Activated T-cell treated with anti-CD3 and anti-CD28 coated beads for 4 hours (primary cell): ENCODE data around the gene B4GALNT3.
"Not testable (repeated sequence)": the region's sequence is repeated elsewhere in the genome, so short reads cannot be mapped to it uniquely, and the experiment has no call there.

Experiments
- DNase-seq: peaks from one replicate; pipeline ENCODE4 v3.0.0-alpha.2; 2020

Gene B4GALNT3

DNA sequence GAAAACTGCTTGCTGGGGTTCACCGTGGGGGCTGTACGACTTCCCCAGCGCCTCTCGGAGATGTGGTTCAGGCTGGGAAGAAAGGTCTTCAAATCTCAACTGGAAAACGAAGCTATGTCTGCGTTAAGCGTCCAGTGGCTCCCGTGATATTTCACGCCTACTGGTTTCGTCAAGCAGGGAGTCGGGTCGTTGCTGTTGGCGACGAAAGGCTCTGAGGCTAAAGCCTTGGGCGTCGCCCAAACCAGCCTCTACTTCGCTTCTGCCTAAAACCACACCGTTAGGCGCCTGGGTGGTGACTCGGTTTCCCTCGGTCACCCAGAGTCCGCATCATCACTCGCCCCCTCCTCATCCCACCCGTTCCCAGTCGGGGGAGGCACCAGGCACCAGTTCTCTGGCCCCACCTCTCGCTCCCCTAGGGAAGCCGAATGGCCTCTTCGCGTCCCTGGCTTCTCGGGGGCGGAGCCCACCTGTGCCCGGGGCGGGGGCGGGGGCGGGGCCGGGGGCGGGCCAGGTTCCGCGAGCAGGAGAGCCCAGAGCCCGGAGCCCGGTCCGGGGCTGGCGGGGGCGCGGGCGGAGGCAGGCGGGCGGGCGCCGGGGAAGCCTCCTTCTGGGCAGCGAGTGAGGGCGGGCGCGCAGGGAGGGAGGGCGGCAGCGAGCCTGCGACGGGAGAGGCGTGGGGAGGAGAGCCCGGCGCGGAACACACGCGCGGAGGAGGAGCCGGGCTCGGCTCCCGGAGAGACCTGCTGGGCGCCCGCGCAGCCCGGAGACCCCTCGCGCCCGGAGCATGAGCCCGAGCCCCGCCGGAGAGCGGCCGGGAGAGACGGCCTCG lies at the start of gene B4GALNT3:
TSS of gene B4GALNT3 (plus strand) at position 510 of the 829 bp plus-strand sequence. CDS start 438 bp downstream, outside the sequence.
- DNase-seq = peak; percentile 14

DNA sequence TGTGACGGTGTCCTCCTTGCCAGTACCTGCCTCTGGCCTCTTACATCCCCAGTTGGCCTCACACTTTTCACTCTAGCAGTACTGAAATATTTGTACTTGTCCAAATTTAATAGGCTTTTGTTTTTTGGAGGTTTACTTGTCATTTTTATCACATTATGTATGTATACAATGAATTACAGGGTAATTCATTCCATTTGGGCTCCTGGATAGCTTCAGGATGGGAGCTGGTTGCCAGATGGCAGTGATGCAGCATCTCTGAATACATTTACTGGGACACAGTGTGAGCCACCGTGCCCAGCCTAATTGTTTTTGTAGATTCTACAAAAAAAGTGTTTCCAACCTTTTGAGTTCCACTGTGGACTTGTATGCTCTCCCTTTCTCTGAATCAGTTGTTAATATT lies 44.9 kb upstream of the B4GALNT3 start:
- DNase-seq = no peak

DNA sequence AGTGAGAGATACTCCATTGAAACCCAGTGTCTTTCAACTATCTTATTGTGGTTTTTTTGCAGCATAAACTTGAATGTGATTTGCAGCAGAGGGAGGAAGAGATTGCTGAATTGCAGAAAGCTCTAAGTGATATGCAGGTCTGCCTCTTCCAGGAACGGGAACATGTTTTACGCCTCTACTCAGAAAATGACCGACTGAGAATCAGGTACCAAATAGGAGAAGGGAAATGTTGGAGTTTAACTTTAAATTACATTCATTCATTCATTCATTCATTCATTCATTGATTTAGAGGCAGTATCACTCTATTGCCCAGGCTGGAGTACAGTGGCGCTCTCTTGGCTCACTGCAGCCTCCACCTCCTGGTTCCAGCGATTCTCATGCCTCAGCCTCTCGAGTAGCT lies 41.3 kb upstream of the B4GALNT3 start:
- no peak for DNase-seq

DNA sequence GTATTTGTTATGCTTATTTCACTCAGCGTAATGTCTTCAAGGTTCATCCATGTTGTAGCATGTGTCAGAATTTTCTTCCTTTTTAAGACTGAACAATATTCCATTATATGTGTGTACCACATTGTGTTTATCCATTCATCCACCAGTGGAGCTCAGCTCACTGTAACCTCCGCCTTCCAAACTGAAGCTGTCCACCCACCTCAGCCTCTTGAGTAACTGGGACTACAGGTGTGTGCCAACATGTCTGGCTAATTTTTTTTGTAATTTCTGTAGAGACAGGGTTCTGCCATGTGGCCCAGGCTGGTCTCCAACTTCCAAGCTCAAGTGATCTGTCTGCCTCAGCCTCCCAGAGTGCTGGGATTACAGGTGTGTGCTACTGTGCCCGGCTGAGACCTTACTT lies 37.2 kb upstream of the B4GALNT3 start:
- DNase-seq = no peak

DNA sequence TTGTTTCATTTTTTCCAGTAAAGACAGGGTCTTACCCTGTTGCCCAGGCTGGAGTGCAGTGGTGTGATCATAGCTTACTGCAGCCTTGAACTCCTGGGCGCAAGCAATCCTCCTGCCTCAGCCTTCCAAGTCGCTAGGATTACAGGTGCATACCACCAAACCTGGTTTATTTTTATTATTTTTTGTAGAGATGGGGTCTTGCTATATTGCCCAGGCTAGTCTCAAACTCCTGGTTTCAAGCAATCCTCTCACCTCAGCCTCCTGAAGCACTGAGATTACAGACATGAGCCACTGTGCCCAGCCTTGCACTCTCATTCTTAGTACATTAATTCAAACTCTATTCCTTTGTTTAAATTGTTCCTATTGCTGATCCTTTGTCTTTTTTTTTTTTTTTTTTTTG lies 24.0 kb upstream of the B4GALNT3 start:
- not testable (repeated sequence) for DNase-seq

DNA sequence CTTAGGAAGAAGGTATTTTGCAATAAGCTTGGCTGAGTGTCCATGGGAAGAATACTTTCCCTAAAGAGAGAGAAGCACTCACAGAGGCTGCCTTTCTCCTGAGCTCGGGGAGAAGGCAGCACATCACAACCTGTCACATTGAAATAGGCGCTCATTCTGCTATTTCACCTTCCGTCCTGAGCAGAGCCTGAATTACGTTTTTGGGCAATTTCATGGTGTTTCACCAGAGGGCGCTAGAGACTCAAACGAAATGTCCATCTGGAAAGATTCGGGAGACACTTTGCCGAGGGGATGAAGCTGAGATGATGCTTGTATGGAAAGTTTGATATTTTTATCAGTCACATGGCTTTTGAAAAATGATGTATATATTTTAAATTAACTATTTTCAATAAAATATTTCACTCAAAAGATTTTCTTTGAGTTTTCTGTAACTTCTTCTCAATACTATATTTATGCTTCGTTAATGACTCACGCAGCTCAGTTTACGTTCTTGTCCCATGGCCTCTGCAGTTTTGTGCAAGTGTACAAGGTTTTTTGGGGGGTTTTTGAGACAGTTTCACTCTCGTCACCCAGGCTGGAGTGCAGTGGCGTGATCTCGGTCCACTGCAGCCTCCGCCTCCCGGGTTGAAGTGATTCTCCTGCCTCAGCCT lies 17.4 kb upstream of the B4GALNT3 start:
- peak; percentile 36 for DNase-seq

DNA sequence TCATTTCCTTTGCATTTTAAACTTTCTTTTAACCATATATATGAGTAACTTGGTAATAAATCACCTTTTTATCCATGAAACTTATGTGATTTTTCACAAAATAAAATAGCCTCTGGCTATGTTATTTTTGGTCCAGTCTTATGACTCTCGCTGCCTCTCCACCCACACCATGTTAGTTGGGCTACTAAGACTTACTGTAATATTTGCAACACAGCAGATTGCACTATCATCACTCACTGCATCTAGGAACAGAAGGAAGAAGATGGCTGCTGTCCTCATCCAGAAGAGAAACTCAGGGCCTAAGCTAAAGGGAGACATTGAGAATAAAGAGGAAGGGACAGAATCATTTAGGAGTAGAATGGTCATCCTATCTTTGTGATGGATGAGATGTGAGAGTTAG lies 12.6 kb upstream of the B4GALNT3 start:
- no peak for DNase-seq

DNA sequence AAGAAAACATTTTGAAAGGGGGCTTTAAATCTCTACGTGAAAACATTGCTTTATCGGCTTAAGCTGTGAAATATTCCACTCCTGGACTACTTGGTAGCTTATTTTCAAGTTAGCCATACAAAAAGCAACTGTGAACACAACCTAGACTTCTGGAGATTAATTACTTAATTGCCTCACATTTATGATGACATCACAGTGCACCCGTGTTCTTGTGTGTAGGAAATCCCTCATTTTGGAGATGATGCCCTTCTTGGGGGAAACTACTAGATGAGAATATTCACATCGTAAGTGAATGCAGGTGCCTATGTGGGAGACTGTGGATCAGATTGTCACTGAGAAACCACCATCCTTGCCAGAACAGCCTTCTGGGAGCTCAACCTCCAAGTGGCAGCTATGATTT lies 10.5 kb upstream of the B4GALNT3 start:
- no peak for DNase-seq

DNA sequence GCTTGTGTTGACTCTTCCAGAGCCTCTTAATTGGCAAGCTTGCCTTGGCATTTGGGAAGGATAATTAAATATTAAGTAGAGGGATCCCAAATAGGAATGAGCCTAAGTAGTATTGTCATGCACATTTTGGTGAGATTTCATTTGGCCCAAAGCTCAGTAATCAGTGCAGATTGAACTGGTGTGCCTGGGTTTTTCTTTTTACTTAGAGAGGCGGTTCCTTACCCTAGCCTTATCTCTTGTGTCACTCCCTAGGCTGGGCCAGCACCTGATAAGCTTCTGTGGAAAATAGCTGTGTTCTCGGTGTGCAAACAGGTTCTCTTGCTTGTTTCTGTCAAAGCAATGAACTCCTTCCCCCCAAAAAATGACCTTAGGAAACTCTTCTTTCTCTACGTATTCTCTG lies 9.3 kb upstream of the B4GALNT3 start:
- DNase-seq = no peak

DNA sequence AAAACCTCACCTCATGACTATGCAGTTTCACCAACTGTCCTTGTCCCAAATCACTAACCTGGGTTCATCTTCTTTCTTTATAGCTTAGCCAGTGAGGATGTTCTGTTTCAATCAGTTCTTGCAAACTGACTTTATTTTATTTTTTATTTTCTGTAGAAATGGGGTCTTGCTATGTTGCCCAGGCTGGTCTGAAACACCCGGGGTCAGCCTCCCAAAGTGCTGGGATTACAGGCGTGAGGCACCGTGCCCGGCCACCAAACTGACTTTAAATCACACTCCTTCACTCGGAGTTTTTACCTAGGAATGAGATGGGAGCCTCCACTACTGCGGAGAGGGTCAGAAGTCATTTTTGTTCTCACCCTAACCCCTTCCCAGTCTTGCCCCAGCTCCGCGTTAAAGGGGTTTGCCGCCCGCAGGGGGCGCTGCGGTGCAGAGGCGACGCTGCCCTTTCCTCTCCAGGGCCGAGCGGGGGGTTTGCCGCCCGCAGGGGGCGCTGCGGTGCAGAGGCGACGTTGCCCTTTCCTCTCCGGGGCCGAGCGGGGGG lies 7.0 kb upstream of the B4GALNT3 start:
- DNase-seq = no peak

DNA sequence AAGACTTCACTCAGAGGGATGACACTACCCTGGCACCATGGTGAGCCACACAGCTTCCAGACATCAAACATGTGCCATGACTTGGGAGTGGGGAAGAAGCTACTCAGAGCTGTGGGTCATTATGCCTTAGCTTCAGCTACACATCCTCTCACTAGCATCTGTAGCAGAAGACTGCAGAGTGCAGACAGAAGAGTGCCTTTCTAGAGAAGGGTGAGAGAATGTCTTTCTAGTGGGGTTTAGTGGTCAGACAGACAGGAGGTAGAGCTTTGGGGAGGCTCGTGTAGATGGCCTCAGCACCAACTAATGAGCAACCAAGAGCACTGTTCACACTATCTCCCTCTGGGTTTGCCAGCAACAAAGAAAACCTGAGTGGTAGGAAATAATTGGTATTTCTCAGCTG lies 4.9 kb upstream of the B4GALNT3 start:
- no peak for DNase-seq

DNA sequence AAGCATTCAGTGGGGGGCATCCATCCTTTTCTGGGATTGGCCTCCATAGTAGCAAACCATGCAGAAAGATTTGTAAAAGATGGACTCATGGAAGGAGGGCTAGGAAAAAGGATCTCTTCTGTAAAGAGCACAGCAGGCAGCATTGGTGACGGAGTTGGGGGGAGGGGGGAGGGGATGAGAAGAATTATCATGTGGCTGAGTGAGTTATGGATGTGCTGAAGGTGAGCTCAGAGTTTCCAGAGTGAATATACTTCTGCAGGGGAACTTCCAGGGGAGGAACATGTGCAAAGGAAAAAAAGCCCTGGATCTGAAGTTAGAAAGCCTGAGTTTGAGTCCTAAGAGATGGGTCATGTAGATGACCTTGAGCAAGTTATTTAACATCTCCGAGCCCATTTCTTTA lies 3.9 kb upstream of the B4GALNT3 start:
- no peak for DNase-seq

DNA sequence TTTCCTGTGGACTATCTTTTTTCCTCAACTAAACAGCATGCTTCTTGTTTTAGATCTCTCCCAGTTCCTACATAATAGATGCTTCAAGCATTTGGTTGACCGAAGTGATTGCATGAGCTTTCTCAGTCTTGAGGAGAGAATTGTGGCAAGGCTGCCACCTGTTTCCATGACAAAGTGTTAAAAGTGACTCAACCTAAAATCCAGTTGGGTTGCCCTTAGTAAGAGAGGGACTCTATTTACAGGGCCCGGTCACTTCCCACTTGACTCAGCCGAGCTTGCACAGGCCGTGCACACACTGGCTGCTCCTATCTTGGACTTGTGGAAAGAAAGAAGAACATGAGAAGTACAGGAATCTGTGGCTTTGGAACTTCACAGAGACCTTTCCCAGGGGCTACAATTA lies 2.1 kb upstream of the B4GALNT3 start:
- DNase-seq = no peak

DNA sequence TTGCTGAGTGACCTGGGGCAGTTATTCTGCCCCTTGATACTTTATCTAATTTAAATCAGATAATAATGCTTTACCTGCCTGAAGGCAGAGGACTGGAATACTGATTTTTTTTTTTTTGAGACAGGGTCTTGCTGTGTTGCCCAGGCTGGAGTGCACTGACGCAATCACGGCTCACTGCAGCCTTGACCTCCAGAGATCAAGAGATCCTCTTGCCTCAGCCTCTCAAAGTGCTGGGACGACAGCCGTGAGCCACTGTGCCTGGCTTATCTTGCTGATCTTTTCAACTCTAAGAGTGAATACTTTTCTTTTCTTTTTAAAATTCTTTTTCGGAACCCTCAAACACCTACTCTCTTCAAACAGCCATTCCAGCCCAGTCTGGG lies 699 bp upstream of the B4GALNT3 start:
- DNase-seq = no peak

DNA sequence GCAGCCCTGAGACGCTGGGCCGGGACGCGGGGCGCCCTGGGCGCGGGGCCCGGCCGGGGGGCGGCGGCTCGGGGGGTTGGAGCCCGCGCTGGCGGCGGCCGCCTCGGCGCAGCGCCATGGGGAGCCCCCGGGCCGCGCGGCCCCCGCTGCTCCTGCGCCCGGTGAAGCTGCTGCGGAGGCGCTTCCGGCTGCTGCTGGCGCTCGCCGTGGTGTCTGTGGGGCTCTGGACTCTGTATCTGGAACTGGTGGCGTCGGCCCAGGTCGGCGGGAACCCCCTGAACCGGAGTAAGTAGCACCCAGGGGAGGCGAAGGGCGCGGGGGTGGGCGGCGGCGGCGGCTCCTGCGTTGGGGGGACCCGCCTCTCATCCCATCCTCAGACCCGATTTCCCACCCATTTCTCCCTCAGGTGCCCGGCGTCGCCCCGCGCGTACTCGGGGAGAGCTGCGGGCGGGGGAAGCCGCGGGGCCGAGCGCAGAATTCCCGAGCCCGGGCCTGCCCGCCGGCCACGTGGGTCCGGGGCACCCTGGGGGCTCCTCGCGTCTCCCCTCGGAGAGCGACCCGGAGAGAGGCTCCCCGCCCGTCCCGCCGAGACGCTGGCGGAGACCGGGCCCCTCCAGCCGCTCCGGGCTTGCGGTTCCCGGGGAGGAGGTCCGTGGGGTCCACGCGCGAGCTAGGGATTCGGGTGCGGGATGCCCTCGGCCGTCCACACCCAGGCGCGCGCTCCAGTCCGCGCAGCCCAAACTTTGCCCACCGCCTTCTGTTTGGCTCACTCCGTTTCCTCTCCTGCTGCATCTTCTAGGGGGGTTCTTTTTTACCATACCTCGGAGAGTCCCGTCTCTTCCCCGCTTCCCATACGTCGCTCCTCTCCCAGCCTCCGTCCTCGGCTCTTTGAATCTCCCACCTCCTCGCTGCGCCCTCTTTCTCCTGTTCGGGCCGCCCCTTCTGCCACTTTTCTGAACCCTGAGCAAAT lies 807 bp downstream of the B4GALNT3 start:
- peak; percentile 10 for DNase-seq

DNA sequence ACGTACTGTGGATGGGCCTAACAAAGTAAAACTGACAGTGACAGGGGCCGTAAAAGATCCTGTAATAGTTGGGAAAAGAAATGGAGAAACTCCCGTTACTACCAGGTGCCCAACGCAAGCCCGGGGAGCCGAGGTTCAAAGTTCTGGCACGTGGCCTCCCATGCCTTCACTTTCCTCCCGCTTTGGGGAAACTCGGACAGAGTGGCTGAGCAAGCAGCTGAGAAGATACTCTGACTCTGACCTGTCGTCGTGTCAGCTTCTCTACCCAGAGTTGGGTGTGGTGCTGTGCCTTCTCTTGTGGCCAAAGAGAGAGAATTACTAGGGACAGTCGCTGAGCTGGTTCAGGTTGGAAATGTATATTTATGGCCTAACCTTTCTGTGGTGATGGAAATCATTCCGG lies 1.7 kb downstream of the B4GALNT3 start:
- no peak for DNase-seq

DNA sequence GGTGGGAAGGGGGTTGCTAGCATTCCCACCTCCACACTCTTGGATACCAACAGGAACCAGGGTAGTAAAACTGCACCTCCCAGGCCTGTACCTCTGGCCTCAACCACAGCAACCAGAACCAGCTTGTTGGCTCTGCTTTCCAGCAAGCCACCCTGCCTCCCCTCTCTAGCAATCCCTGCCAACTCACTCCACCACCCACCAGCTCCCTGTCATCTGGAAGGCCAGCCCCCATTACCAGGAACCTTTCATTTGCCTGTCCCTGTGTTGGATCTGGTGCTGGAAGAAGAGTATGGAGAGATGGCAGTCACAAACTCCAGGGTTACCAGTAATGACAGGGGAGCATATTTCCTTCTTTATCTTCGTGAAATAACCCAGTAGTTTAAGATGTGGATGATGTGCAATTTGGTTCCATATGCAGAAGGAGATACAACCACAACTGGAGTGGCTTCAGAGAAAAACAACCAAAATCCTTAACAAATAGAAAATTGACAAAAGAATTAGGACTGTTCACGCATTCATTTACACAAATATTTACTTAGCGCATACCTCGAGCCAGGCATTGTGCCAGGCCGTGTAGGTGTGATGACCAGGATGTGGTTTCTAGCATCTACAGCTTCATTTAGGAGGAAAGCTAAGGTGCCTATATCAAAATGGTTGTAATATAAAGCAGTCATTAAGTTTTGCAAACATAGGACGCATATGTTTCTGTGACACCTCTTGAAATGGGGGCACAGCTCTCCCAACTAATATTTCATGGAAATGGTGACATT lies 3.4 kb downstream of the B4GALNT3 start:
- DNase-seq = no peak

DNA sequence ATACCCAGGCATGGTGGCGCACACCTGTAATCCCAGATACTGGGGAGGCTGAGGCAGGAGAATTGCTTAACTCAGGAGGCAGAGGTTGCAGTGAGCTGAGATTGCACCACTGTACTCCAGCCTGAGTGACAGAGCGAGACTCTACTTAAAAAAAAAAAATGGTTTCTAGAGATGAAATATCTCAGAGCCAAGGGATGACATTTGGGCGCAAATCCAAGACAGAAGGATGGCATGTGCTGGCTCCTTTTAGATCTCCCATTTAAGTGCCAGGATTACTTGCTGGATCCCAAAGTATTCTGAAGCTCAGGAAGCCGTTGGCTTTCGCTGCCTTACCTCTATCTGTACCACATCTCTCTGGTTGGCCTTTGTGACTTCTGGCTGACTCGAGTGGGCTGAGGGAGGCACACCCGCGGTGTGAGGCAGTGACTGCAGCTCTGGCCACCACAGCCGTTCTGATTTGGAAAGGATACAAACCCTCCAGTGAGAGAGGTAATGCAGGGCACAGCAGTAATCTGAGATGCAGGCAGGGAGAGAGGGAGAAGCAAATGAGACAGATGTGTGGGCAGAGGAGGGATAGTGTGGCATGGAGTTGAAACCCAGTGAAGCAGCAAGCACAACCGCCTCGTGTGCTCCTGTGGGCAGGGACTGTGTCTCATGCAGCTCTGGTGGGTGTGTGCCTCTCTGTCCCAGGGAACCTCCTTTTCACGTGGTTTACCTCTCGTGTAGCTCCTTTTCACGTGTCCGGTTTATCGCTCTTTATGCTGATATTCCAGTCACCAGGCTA lies 4.9 kb downstream of the B4GALNT3 start:
- no peak for DNase-seq

DNA sequence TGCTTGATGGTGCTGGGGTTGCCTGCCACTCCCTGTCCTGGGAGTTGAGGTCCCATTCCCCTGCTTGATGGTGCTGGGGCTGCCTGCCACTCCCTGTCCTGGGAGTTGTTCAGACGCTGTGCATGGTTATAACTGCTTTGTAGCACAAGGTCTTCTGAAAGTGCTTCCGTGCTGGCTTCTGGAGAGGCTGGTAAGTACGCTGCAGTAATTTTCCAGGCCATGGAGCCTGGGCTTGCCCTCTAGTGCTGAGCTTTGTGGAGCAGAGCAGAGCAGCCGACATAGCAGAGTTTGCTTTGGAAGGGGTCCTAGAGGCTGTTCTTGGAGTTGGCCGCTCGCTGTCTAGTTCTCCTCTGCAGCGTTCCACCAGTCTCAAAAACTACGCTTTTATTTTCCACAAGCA lies 6.3 kb downstream of the B4GALNT3 start:
- no peak for DNase-seq

DNA sequence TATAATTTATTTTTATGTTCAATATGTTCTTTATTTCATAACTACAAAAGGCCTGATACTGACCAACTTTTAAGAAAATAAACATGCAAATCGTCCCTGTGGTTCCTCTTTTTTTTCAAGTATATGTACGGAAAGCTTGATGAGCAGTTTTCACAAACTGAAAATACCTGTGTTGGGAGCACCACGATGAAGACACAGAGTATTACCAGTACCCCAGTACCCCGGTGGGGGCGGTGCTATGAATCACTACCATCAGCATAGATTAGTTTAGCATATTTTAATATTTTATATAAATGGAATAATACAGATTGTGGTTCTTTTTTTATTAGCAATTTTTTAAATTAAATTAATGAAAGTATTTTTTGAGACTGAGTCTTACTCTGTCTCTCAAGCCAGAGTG lies 7.0 kb downstream of the B4GALNT3 start:
- no peak for DNase-seq

DNA sequence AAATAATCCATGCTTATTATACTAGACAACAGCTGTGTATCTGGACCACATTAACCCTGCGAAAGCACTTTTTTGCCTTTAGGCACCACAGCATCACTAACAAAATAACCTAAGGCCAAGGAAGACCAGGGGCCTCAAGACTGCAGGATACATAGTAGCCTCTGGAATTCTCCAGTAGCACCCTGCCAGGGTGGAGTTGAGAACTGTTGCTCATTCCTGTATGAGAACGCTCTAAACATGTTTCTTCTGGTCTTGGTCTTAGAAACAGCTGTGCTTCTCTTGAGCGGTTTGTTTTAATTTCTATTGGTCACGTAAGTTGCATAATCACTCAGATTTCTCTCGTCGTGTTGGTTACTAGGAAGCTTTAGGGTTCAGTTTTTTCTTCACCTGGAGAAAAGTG lies 7.9 kb downstream of the B4GALNT3 start:
- DNase-seq = no peak
